Esophagus muscularis mucosa (tissue), 4 donors: ENCODE measurements around the gene SH2D3C. TPM values are rescaled to one million over a fixed set of nuclear protein-coding genes. Genes with fewer than 3 reads are reported as not detected.

Experiments used
- DNase-seq: peaks from one replicate; pipeline ENCODE4 v3.0.0-alpha.2; 2017; ENCODE audit errors: extremely low spot score
- H3K27ac ChIP-seq, 4 donors: fragments of 200-600 bp; sonication (generic); replicated peaks in 1 of 4; 1 replicate in 3 of 4; 2 replicates in 1 of 4; pipeline ENCODE4 v1.5.1; 2016 to 2019; ENCODE audit warnings: mild to moderate bottlenecking in 1 of 4
- H3K27me3 ChIP-seq, 4 donors: fragments of 200-600 bp; sonication (generic); one replicate each; pipeline versions ENCODE4 v1.5.1 to v1.6.0; 2016 to 2019
- H3K36me3 ChIP-seq, 4 donors: fragments of 200-600 bp; sonication (generic); one replicate each; pipeline ENCODE4 v1.5.1; 2016 to 2019
- H3K4me1 ChIP-seq, 4 donors: fragments of 200-600 bp; sonication (generic); one replicate each; pipeline ENCODE4 v1.5.1; 2016 to 2019
- H3K4me3 ChIP-seq, 4 donors: fragments of 200-600 bp; sonication (generic); 1 replicate in 2 of 4; 2 replicates in 2 of 4; pipeline ENCODE4 v1.5.1; 2016 to 2019; ENCODE audit warnings: mild to moderate bottlenecking in 4 of 4, moderate library complexity in 1 of 4
- H3K9me3 ChIP-seq, 4 donors: fragments of 200-600 bp; sonication (generic); 1 replicate in 3 of 4; 2 replicates in 1 of 4; pipeline ENCODE4 v1.5.1; 2016 to 2019
- EP300 ChIP-seq: sonication (generic); formaldehyde crosslinking; IDR thresholded peaks from one replicate; pipeline ENCODE4 v1.6.1; 2017; ENCODE audit warnings: antibody characterized with exemption
- POLR2A ChIP-seq: fragments of 450-650 bp; IDR thresholded peaks from one replicate; pipeline ENCODE4 v1.6.1; 2017; ENCODE audit warnings: antibody characterized with exemption, moderate library complexity, mild to moderate bottlenecking, low read depth
- POLR2AphosphoS5 ChIP-seq, 2 donors: sonication (generic); formaldehyde crosslinking; IDR thresholded peaks; one replicate each; pipeline ENCODE4 v1.6.1; 2017; ENCODE audit warnings: antibody characterized with exemption in 2 of 2
- WGBS: methylation state at CpG from one replicate; pipeline ENCODE4 v1.1.5; 2018; 5-methylcytosine and 5-hydroxymethylcytosine counted together
- intact Hi-C: fragments of 100-400 bp; cut with DNase I; formaldehyde crosslinking; loops from one replicate; pipeline ENCODE4 v1.15.1; 2023
- total RNA-seq, 4 donors: library from RNA; depleted of rRNA; stranded (reverse); fragments of >200 nt; gene quantifications; one replicate each; pipeline versions ENCODE4 v1.1.0 to v1.2.1, GENCODE V29; 2016
- TF ChIP-seq, protein P1 (sequence below), 3 experiments: fragments of 200-600 bp in 2 of 3; fragments of 450-650 bp in 1 of 3; sonication (generic) in 2 of 3; IDR thresholded peaks; one replicate each; pipeline ENCODE4 v1.5.1; 2017 to 2019; ENCODE audit warnings: antibody characterized with exemption in 3 of 3, mild to moderate bottlenecking in 2 of 3, moderate library complexity in 1 of 3

The SH2D3C gene
- total RNA-seq, 4 donors from 2014 or later: 5.0 to 18.1 (median 14.3) TPM

DNA sequence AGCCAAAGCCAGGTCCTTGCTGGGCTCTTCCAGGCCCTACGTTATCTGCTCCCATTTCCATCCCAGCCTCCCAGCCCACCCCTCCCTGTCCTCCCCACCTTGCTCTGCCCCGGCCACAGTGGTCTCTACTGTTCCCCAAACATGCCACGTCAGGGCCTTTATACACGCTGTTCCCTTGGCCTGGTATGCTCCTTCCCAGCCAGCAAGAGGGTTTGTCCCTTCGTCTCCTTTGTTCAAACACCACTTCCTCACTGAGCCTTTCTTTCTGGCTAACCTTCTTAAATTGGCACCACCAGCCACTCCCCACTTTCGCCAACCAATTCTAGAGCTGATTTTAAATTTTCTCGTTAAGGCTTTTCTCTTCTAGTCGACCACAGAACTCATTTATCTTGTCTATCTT lies 9.8 kb downstream of the SH2D3C start:
- H3K36me3 ChIP-seq: peaks cover 0 to 11% (median 0%) of the 10 kb centered on the region in 4 donors
- TF ChIP-seq EP300 (no peak), POLR2A (no peak), POLR2AphosphoS5 (IDR thresholded peaks at IDR 0.05) (peak in 1 of 2 donors; percentile 18)
- TF ChIP-seq, protein P1, sequence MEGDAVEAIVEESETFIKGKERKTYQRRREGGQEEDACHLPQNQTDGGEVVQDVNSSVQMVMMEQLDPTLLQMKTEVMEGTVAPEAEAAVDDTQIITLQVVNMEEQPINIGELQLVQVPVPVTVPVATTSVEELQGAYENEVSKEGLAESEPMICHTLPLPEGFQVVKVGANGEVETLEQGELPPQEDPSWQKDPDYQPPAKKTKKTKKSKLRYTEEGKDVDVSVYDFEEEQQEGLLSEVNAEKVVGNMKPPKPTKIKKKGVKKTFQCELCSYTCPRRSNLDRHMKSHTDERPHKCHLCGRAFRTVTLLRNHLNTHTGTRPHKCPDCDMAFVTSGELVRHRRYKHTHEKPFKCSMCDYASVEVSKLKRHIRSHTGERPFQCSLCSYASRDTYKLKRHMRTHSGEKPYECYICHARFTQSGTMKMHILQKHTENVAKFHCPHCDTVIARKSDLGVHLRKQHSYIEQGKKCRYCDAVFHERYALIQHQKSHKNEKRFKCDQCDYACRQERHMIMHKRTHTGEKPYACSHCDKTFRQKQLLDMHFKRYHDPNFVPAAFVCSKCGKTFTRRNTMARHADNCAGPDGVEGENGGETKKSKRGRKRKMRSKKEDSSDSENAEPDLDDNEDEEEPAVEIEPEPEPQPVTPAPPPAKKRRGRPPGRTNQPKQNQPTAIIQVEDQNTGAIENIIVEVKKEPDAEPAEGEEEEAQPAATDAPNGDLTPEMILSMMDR (IDR thresholded peaks at IDR 0.05): no peak
- no peak for DNase-seq
- no peaks in the 10 kb centered on the region for H3K9me3 ChIP-seq
- H3K4me1 ChIP-seq: peaks cover 35 to 50% (median 43%) of the 10 kb centered on the region in 4 donors
- H3K27ac ChIP-seq: peak overlapping the region; percentile 48 to 75 (median 70)
- intact Hi-C loops: no loop called here
- H3K4me3 ChIP-seq: peak overlapping the region in 3 of 4 donors; percentile 20 to 60 (median 41)
- H3K27me3 ChIP-seq: peaks cover 0 to 22% (median 0%) of the 10 kb centered on the region in 4 donors
- 68% methylated on average over 8 of the region's 8 CpGs for WGBS

DNA sequence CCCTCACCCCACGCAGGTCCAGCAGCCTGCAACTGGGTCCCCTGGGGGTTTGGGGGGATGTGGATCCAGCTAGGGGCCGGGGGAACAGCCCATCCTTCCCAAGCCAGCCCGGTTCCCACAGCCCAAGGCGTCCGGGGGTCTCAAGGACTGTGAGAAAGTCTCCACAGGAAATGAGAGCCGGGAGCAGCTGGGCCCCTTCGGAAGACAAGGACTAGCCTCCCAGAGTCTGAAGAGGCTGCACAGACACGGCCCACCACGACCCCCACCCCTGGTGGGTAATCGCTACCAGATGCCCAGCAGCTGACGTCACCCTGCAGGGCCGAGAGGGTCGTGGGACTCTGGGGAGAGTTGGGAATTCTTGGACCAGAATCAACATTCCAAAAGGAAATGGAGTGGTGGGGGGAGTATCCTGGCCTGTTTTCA lies 10.5 kb downstream of the SH2D3C start:
- Histone ChIP-seq H3K9me3 (no peaks in the 10 kb centered on the region), H3K27me3 (peaks cover 0 to 28% (median 0%) of the 10 kb centered on the region in 4 donors), H3K36me3 (peaks cover 0 to 11% (median 0%) of the 10 kb centered on the region in 4 donors), H3K4me3 (peak overlapping the region in 3 of 4 donors; percentile 5 to 41 (median 20)), H3K4me1 (peaks cover 36 to 57% (median 45%) of the 10 kb centered on the region in 4 donors), H3K27ac (peak overlapping the region; percentile 48 to 75 (median 70))
- no peak for DNase-seq
- 52% methylated on average over 11 of the region's 13 CpGs for WGBS
- TF ChIP-seq POLR2A: no peak
- no peak for TF ChIP-seq POLR2AphosphoS5 (IDR thresholded peaks at IDR 0.05)
- TF ChIP-seq EP300: no peak
- TF ChIP-seq, protein P1 (IDR thresholded peaks at IDR 0.05): no peak
- intact Hi-C loops: no loop called here

DNA sequence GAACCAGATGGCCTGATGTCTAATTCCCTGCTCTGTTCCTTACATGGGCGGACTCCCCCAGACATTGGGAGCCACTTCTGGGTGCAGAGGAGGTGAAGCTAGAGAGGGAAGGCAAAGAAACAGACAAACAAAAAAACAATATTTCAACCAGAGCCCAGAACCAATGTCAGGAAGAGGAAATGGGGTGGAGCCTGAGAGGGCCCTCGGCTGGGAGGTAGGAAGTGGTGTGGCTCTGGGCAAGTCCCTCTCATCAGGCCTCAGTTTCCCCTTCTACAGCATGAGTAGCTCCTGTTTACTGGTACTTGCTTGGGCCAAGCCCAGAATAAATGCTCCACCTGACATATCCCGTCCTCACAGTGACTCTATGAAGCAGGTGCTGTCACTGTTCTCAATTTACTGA lies 11.1 kb downstream of the SH2D3C start:
- H3K9me3 ChIP-seq: no peaks in the 10 kb centered on the region
- peak overlapping the region; percentile 48 to 75 (median 70) for H3K27ac ChIP-seq
- intact Hi-C loops: no loop called here
- WGBS: 73% methylated on average over 3 of the region's 3 CpGs
- TF ChIP-seq POLR2AphosphoS5 (IDR thresholded peaks at IDR 0.05) (no peak), EP300 (no peak)
- TF ChIP-seq, protein P1 (IDR thresholded peaks at IDR 0.05): no peak
- peak overlapping the region in 1 of 4 donors; percentile 41 for H3K4me3 ChIP-seq
- peaks cover 0 to 11% (median 0%) of the 10 kb centered on the region in 4 donors for H3K36me3 ChIP-seq
- DNase-seq: no peak
- H3K4me1 ChIP-seq: peaks cover 36 to 61% (median 46%) of the 10 kb centered on the region in 4 donors
- peaks cover 0 to 29% (median 0%) of the 10 kb centered on the region in 4 donors for H3K27me3 ChIP-seq

DNA sequence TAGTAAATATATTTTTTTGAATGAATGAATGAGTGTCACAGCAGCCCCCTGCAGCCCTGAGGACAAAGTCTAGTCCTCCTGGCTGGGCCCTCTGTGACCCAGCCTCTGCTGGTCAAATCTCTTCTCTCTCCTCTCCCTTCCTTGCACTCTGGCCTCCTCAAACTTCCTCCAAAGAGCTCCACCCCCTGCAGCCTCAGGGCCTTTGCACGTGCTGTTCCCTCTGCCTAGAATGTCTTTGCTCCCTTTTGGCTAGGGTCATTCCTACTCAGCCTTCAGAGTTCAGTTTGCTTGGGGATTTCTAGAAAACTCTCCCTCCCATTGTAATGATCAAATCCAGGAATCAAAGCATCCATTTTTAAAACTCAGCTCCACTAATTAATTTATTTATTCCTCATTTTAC lies 13.0 kb downstream of the SH2D3C start:
- intact Hi-C loops: no loop called here
- TF ChIP-seq POLR2AphosphoS5 (IDR thresholded peaks at IDR 0.05) (no peak), EP300 (no peak), POLR2A (no peak)
- TF ChIP-seq, protein P1 (IDR thresholded peaks at IDR 0.05): no peak
- DNase-seq: no peak
- WGBS: 89% methylated on average over 1 of the region's 1 CpG
- peaks cover 33 to 58% (median 43%) of the 10 kb centered on the region in 4 donors for H3K4me1 ChIP-seq
- H3K27ac ChIP-seq: peak overlapping the region in 1 of 4 donors; percentile 71
- H3K27me3 ChIP-seq: peaks cover 0 to 49% (median 0%) of the 10 kb centered on the region in 4 donors
- no peak overlapping the region for H3K4me3 ChIP-seq
- no peaks in the 10 kb centered on the region for H3K9me3 ChIP-seq
- H3K36me3 ChIP-seq: peaks cover 0 to 20% (median 0%) of the 10 kb centered on the region in 4 donors
